NCI-H1105 treated with DMSO at 0.1 percent for 48 hours (cell line): ENCODE data around the gene RASSF10.

Experiments used
- DNase-seq: peaks from one replicate; lab custom pipeline; 2025; lab: John Stamatoyannopoulos, UW

The RASSF10 gene

DNA sequence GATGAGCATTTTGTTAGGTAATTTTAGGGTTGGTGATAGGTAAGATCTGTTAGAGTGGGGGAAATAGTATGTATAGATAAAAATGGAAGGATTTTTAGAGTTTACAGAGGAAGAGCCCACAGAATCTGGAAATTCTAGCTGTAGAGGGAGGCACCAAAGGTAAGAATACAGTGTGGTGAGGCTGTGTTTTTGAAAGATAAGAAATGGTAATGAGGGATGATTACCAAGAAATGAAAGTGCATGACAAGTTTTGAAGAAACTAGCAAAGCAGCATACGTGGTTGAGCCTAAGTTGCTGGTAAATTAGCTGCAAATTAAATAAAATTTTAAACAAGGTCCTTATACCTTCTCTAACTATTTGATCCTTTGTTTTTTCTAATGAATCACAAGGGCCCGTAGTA is 14.6 kb upstream of the RASSF10 start:
- DNase-seq: no peak

GRCh38 chr11:12995188-12995587 is 13.9 kb upstream of the RASSF10 start:
- DNase-seq: no peak

DNA sequence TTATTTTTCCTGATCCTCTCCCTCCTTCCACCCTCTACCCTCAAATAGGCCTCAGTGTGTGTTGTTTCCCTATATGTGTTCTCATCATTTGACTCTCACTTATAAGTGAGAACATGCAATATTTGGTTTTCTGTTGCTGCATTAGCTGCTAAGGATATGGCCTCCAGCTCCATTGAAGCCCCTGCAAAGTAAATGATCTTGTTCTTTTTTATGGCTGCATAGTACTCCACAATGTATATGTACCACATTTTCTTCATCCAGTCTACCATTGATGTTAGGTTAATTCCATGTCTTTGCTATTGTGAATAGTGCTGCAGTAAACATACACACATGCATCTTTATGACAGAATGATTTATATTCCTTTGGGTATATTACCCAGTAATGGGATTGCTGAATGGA is 13.3 kb upstream of the RASSF10 start:
- no peak for DNase-seq

- DNase-seq: no peak
These were observed 11.9 kb upstream of the RASSF10 start for GRCh38 chr11:12997168-12997567.

DNA sequence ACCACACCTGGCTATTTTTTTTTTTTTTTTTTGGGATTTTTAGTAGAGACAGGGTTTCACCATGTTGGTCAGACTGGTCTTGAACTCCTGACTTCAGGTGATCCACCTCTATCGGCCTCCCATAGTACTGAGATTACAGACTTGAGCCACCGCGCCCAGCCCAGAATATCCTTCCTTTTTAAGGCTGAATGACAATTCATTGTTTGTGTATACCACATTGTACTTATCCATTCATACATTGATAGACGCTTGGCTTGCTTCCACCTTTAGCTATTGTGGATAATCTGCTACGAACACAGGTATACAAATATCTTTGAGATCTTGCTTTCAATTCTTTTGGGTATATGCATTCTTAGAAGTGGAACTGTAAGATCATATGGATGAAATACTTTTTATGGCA is 10.8 kb upstream of the RASSF10 start:
- no peak for DNase-seq

GRCh38 chr11:12999597-12999996 is 9.5 kb upstream of the RASSF10 start:
- DNase-seq: no peak

GRCh38 chr11:13000116-13000515 is 9.0 kb upstream of the RASSF10 start:
- no peak for DNase-seq

- DNase-seq: no peak
These were observed 8.4 kb upstream of the RASSF10 start for GRCh38 chr11:13000721-13001120.

DNA sequence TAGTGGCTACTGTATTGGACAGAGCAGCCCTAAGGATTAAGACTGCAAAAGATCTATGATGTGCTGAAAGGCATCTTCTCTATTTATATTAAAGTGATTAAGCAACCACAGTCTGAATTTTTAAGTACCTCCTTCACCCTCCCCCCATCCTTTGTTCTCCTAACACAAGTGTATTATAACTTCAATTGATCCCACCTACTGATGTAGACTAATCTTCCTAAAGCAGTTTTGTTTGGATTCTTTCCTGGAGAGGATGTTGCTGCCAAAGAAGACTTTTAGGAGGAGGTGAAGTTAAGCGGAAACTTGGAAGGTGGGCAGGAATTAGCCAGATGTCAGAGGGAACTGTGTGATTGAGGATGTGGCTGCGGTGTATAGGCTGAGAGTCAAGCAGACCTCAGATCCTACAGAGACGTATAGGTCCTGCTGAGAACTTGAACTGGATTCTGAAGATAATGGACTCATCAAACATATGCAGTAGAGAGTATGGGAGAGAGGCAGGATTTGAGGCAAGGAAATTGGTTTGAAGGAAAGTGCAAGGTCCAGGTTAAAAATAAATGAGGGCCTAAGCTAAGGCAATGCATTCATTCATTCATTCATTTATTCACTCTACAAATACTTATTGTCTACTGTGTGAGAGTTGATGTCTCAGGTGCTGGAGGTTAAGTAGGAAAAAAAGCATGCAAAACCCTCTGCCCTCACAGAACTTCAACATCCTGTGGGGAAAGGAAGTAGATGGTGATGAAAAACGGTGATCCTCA is 5.2 kb upstream of the RASSF10 start:
- DNase-seq: no peak

DNA sequence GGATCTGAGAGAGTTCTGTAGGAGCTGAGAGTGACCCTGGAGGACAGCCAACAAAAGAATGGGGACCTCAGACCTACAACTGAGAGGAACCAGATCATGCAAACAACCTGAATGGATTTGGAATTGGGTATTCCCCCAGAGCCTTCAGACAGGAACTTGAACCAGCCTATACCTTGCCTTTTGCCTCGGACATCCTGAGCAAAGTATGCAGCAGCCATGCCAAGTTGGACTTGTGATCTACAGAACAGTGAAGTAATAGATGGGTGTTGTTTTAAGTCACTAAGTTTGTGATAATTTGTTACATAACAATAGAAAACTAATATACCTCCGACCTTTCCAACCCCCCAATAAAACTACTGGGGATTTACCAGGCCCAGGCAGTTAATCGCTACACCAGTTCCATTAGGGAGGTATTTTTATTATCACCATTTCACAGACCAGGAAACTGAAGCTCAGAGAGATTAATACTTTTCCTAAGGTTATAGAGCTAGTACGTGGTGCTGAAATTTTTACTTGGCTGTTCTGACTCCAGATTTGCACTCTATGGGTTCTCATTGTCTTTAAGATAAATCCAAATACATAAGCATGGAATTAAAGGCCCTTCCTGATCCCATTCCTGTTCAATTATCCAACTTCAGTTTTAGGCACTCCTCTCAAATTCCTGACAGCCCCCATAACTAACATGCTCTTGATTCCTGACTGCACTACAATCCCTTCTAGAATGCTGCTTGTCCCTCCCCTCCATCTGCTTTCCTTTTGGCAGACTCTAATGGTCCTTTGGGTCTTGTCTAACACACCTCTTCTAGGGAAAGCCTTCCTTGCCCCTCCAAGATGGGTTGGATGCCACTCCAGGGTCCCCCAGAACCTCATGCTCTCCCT is 1.7 kb upstream of the RASSF10 start:
- DNase-seq: no peak

DNA sequence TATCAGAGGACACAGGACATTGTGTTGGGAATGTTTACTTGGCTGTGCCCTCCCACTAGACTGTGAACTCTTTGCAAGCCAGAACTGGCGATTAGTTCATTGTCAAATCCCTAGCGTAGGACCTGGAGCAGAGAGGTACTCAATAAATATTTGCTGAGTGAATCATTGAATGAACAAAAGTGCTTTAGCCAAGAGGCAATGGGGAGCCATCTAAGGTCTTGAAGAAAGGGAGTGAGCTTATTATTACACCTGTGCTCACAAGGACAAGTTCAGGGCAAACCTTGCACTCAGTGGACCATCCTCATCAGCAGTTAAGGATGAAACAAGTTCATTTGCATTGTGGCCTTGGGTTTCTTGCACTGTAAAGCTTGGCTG is 1.1 kb upstream of the RASSF10 start:
- DNase-seq: no peak

DNA sequence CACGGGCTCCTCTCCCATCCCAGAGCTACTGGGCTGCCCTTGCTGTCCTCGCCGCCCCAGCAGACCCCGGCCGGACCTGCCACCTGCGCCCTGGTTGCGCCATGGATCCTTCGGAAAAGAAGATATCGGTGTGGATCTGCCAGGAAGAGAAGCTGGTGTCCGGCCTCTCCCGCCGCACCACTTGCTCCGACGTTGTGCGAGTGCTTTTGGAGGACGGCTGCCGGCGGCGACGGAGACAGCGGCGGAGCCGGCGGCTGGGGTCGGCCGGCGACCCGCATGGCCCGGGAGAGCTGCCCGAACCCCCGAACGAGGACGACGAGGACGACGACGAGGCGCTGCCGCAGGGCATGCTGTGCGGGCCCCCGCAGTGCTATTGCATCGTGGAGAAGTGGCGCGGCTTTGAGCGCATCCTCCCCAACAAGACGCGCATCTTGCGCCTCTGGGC is 382 bp downstream of the RASSF10 start:
- DNase-seq: peak; percentile 49

DNA sequence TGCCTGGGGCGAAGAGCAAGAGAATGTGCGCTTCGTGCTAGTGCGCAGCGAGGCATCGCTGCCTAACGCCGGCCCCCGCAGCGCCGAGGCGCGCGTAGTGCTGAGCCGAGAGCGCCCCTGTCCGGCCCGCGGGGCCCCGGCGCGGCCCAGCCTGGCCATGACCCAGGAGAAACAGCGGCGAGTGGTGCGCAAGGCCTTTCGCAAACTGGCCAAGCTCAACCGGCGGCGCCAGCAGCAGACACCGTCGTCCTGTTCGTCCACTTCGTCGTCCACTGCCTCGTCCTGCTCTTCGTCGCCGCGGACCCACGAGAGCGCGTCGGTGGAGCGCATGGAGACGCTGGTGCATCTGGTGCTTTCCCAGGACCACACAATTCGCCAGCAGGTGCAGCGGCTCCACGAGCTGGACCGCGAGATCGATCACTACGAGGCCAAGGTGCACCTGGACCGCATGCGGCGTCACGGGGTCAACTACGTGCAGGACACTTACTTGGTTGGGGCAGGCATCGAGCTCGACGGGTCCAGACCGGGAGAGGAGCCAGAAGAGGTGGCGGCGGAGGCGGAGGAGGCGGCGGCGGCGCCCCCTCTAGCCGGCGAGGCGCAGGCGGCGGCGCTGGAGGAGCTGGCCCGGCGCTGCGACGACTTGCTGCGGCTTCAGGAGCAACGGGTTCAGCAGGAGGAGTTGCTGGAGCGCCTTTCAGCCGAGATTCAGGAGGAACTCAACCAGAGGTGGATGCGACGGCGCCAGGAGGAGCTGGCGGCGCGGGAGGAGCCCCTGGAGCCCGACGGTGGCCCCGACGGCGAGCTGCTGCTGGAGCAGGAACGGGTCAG is 1.0 kb downstream of the RASSF10 start:
- peak; percentile 50 for DNase-seq

DNA sequence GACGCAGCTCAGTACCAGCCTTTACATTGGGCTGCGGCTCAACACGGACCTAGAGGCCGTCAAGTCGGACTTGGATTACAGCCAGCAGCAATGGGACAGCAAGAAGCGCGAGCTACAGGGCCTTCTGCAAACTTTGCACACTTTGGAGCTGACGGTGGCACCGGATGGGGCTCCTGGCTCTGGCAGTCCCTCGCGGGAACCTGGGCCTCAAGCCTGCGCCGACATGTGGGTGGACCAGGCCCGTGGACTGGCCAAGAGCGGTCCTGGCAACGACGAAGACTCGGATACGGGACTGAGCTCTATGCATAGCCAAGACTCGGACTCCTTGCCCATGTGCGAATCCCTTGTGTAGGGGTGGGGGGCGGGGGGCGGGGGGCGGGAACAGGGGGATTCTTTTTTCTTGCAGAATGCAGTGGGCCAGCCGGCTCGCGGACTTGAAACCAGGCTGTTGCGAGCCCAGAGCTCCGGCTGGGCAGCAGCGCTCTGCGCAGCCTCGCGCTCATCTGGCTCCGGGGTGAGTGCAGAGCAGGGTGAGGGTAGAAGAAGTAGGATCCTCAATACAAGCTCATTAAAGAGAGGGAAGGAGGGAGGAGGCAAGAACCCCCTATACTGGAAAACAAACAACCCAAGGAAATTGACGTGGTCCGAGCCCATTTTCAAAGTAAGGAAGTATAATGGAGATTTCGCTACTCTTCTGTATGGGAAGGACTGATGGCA is 1.8 kb downstream of the RASSF10 start:
- DNase-seq: no peak

DNA sequence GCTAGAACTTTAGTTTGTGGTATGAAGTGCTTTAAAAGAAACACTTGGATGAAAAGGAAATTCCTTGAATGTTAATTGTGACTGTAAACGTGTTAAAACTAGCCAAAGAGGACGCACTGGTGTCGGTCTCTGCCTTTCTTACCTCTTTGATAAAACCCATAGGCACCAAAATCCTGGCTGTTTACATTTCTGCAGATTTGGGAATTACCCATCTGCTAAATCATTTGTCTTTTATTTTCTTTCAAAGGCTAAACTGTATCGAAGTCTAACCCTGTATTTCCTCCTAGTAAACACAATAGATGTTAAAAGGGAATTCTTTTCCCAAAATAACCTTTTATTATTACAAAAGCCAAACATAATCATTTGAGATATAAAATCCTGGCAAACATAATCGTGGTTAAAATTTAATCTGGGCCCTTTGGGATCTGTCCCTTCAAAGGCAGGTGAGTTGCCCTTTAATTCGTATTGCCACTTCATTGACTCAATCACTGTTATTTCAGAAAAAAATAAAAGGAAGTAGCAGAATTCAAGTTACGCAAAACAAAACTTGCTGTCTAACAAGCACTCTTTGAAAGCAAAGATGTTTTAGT is 2.4 kb downstream of the RASSF10 start:
- no peak for DNase-seq

- no peak for DNase-seq
These were observed 3.0 kb downstream of the RASSF10 start for GRCh38 chr11:13012056-13012661.

DNA sequence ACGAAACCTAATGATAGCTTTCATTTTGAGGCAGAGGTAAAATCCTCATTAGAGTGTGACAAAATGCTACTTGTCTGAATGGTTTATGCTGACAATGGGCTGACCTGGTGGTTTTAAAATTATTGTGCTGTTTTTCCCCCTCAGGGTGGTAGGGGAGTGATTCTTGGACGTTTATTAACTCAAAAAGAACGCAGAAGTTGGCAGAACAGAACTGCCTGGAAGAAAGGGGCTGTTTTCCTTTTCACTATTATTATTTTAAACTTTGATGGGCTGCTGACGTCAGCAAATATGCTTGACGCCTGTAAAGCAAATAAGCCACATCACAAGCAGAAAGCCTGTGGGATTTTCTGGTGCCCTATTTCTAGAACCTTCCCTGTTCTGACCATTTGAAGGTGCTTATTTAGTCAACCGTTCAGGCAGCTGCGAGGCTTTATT is 4.0 kb downstream of the RASSF10 start:
- no peak for DNase-seq

DNA sequence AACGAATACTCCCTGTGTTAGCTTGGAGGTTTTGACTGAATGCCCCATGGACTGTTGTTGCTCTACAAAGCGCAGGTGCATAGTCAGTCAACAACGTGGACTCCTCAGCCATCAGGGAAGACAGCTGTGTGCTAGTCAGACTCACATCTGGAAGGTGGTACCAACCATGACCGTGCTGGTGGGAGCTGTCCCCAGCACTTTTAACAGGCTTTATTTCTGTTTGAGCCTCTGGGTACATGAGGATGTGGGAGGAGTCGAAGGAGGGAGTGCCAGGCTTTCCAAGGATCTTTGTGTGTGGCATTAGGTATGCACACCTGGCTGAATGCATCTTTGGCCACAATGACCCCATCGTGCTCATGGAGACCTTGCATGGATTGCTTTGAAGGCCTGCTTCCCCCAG is 6.6 kb downstream of the RASSF10 start:
- DNase-seq: no peak

DNA sequence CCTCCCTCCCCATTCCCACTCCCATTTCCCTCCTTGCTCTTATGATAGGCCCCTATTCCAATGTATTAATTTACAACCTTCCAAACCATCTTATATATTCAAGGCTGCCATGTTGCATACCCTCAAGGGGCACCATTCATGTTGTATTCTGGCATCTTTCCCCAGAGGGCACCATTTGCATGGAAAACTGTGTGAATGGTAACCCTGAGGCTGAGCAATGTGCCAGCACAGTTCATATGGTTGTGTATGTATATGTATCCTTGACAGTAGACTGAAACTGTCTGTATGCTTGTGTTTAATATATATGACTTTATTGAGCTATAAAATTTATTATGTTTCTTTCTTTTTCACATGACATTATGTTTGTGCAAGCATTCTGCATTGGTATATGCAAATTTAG is 7.3 kb downstream of the RASSF10 start:
- DNase-seq: peak; percentile 26

DNA sequence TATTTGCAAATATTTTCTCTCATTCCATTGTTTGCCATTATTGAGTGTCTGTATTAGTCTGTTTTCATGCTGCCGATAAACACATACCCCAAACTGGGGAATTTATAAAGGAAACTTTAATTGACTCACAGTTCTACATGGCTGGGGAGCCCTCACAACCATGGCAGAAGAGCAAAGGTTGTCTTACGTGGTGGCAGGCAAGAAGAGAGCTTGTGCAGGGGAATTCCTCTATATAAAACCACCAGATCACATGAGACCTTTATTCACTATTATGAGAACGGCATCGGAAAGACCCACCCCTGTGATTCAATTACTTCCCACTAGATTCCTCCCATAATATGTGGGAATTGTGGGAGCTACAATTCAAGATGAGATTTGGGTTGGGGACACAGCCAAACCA is 10.2 kb downstream of the RASSF10 start:
- no peak for DNase-seq

DNA sequence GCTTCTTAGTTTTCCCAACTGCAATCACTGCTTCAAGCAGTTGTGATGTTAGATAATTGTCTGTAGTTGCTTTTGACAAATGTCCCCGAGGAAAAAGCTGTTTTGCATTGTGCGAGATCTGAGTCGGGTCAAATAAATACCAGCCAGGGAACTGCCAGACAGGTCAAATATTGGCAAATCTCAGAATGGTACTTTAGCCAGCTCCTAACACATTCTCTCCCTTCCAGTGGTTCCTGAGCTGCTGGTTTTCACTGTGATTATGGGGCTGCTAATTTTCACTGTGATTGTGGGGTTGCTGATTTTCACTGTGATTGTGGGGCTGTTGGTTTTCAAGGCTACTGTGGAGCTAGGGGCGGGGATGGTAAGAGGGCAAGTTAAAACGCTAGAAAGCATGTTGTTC is 14.3 kb downstream of the RASSF10 start:
- DNase-seq: no peak
